ENCODE results near the gene HTR2B.
"Not testable (repeated sequence)": the region's sequence is repeated elsewhere in the genome, so short reads cannot be mapped to it uniquely, and the experiment has no call there.

The HTR2B gene

DNA sequence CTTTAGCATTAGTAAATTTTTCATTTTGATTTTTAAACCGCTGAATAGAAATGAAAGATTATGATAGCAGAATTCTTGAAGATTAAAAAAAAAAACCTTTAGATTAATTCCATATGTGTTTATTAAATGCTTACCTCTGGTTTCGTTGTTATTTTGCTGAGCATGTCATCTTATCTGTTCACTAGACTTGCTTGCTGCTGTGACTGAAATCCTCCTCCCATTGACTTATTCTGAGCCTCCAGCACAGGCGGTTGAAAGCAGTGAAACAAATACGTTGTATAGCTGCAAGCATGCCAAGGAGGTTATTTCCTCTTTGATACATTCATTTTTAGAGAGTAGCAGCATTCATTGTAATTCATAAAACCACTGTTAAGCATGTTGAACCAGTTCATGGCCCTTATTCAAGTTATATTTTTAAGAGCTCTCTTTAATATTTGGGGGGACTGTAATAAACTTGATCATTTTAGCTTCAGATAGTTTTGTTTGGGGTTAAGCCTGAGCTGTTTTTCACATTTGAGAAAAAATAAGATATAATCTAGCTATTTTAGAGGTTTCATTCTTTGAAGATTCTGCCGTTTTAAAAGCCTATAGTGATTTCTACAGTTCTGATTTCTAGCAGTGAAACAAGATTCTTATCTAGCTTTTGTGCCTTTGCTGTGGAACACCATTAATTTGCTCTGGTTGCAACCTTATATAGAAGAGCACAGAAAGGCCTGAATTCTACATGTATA lies at the start of gene HTR2B:
TSS of gene HTR2B (minus strand) at position 205 of the 731 bp plus-strand sequence. CDS start 1,278 bp downstream, outside the sequence.
- DNase-seq: no peak

DNA sequence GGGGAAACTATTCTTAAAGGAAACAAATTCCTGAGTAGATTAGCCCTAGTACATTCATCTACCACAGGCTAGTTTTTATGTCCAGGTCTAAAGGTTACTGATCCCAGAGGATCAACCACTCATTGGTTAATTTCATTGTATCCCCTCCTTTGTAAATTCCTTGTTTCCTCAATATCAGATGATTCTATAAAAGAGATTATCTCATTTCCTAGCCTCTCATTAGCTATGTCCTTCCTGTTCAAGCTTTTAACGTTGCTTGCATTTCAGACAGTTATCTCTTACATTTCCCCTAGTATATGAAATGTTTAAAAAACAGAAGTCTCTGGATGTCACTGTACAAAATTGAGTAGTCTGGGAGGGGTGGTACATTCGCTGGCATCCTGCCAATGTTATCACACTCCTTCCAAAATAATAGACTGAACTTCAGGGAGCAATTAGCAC lies 49.4 kb upstream of the HTR2B start:
- no peak for DNase-seq

DNA sequence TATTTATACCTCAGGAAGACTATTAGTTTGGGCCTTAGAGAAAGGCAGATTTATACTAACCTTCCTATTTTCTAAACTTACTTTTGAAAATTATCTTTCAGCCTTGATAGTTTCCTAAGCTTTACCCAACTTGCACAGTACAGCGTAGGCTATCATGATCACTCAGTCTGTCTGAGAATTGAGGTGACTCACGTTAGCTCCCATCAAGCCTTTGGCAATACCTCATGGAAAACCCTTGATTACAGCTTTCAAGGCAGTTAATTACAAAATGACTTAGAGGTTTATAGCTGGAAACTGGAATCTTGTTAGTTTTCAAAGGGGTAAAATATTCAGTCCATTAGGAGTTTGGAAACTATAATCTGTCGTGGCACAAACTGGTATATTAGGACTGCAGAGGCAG lies 47.2 kb upstream of the HTR2B start:
- no peak for DNase-seq

DNA sequence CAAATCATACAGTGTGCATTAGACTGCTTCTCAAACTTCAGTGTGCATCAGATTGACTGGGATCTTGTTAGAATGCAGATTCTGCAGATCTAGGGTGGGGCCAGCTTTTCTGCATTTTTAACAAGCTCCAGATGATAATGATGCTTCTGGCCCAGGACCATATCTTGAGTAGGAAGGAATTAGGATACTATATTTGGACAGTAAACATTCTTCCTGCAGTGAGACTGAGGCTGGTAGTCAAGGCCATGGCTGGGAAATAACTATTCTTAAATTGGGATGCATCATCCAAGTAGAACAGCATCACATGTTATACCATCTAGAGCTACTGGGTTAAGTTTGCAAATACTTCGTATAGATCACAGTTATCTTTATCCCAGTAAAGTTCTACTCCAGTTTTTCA lies 45.2 kb upstream of the HTR2B start:
- DNase-seq: no peak

DNA sequence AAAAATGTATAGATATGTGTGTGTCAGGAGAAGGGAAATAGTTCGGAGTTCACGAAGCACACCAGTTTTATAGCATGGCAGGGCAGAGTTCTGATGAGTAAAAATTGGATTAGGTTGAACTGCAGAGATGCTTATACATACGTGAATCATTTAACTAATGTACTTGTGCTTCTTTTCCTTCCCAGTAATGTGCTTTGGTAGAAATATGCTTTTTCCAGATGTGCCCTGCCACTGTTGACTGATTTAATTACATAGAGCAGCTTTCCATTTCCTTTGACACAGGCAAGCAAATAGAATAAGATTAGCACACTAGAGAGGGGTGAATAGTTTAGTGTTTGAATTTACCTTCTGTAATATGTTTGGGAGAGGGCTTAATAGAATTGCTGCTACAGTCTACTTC lies 44.6 kb upstream of the HTR2B start:
- no peak for DNase-seq

DNA sequence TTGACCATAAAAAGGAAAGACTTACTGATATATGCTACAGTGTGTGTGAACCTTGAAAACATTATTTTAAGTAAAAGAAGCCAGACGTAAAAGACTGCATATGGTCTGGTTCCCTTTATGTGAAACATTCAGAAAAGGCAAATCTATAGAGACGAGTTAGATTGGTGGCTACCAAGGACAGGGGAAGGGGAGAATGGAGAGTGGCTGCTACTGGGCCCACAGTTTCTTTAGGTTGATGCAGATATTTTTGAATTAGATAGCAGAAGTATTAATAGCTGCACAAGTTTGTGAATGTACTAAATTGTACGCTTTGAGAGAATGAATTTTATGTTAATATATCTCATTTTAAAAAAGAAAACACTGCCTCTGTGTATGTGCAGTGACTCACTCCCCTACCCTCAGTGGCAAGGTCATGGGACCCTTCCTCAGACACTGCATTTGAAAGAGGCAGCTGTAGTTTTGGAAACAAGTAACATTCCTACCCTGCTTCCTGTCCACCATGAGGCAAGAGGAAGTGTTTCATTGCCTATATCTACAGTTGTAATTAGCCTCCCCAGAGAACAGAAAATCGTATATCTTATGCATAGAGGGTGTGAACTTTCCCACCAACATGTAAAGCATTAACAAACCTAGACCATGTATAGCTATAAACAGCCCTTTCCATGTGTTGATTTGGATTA lies 43.8 kb upstream of the HTR2B start:
- DNase-seq: no peak

DNA sequence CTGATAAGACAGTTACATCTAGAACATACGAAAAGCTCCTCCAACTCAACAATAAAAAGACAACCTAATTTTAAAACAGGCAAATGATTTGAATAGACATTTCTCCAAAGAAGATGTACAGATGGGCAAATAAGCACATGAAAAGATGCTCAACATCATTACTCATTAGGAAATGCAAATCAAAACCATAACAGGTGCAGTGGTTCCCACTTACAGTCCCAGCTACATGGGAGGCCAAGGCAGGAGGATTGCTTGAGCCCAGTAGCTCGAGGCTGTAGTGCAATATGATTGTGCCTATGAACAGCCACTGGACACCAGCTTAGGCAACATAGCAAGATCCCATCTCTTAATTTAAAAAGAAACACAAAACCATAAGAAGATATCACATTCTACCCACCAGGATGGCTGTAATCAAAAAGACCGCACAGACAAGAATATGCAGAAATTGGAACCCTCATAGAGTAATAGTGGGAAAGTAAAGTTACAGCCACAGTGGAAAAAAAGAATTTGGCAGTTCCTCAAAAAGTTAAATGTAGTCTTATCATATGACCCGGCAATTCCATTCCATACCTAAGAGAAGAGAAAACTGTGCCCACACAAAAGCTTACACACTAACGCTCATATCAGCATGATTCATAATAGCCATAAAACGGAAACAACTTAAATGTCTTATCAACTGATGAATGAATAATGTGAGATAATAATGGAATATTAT lies 43.1 kb upstream of the HTR2B start:
- no peak for DNase-seq

DNA sequence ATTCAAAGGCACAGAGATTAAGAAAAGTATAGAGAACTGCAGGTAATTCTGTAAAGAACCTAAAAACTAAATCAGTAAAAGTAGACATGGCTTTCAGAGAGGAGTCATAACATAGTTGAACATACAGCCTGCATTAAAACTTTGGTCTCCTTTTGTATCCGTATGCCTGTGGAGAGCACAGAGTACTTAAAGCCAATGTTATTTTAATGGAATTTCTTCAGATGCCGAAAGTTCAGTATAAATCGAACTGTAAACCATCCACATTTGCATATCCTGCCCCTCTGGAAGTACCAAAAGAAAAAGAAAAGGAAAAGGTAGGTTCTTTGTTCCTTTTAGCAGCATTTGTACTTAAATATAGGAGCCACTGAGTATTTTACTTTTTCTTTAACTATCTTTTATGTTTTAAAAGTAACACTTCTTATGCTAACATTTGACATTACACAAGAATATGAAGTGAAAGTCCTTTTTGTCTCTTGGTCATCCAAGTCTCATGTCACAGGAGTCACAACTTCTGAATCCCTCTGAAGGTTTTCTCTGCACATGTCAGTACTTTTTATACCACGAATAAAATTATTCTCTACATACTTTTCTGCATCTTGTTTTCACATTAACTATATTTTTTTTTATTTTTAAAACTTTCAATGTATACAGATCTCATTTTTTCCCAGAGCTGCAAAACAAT lies 38.7 kb upstream of the HTR2B start:
- no peak for DNase-seq

DNA sequence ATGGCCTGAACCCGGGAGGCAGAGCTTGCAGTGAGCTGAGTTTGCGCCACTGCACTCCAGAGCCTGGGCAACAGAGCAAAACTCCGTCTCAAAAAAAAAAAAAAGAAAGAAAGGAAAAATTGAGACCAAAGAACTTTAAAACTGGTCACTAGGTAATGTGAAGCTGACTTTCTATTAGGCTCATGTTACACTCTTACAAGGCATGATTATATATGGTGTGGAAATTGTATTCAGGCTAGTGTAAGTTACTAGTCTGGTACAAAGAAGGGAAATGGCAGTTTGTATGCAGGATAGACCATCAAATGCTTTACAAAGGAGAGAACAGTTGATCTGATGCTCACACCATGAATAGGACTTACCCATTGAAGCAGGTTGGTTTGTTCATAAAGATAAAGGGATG lies 38.2 kb upstream of the HTR2B start:
- no peak for DNase-seq

DNA sequence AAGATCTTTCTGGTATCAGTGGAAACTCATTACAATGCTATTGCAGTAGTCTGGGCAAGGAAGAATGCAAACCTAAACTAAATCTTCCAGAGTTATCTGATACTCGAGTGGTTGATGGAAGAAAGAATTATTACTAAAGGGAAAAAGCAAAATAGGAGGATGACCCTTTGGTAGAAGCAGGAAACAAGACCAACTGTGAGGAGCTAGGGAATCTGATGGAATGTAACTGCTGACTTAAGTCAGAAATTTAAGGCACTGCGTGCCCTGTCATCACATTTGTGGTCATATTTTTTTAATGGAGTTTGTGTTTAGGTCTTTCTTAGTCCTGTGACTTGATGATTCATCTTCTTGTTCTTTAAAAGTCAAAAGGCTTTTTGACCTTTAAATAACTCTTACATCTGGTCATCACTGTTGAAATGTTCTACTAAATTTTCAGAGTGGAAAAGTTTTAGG lies 37.1 kb upstream of the HTR2B start:
- DNase-seq: no peak

DNA sequence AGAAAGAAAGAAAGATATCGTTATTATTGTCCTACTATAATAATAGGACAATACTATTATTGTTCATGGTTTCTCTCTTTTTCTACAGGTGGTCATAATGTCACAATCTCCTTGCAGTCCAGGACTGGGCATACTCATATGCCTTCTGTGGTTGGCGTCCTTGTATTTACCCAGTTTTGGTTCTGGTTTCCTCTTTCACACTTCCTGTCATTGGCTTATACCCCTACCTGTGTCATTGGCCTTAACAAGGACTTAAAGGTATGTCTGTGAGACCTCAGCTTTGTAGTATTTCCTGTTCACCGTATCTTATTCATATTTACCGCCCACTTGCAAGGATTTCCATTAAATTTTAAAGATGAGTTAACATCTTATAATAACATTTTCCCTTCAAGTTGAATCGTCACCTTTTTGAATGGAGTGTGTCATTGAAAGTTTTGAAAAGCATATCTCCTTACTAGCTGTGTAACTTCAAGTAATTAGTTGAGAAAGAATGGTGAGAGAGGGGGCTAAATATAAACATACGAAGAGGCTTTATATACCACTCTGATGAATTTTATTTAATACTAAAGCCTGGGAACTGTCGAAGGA lies 36.5 kb upstream of the HTR2B start:
- DNase-seq: no peak

DNA sequence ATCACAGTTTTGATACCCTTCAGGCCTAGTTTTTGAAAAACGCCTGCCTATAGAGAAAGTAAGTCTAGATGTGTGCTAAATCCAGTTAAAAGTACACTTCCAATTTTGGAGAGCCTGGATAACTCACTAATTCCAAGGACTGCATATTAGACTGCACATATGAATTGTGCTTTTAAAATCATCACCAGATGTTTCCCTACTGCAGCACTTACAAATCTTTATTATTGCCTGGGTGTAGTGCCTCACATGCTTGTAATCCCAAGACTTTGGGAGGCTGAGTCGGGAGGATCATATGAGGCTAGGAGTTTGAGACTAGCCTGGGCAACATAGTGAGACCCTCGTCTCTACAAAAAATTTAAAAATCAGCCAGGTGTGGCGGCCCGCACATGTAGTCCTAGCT lies 35.9 kb upstream of the HTR2B start:
- no peak for DNase-seq

DNA sequence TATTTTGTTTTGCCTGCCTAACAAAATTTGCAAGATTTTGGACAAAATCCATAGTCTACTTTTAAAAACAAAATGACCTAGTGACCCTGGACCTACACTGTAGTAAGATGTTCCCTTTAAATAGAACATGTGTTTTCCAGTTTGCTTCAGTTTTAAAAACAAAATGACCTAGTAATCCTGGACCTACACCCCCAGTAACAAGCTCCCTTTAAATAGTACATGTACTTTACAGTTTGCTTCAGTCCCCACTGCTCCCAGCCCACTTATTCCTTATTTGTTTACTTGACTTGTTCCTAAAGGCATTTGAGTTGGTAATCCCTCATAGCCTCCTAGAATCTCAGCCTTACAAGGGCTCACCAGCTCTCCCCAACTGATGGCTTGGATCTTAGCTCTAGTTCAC lies 34.5 kb upstream of the HTR2B start:
- no peak for DNase-seq

DNA sequence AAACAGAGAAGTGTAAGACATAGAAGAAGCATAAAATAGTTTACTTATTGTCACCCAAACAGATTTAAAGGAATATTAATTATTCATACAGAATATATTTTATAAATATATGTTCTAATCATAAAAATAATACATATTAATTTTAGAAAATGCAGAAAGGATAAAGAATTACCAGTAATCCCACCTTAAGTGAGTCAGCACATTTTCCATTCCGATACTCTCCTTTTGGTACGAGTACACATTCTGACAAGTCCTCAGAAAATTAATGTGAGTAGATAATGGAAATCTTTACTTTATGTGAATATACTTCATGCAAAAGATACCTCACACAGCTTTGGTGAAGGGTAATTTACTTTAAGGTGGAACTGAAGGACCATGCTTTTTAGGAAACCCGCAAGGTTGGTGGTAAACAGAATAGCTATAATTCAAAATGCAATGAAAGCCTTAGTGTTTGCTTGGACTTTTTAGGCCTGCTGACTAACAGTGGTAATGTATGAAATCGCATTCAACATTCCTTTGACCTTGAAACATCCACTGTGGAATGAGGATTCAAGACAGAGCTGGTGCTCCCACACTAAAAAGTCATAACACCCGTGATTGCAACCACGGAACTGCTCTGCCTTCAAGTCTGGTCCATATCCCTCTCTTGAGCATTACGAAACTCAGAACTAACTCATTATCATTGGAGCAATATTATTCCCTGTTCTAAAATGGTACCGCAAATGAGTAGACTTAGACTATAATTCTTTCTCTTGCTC lies 28.1 kb upstream of the HTR2B start:
- DNase-seq: no peak

DNA sequence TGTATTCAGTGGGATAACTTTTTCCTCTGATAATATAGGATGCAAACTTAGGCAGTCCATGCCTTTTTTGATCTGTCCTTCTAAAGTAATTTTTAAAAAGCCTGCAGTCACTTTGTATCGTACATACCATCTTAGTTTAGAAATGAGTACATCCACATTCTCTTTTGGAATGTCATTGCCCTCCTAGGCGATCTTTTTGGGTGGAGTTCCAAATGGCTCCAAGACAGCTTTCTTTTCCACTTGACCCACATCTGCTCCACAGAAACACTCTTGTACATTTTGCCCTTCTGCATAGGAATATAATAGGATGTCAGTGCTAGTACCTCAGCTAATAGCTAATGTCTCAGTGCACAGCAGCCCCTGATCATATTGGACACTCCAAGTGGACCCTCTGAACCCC lies 21.8 kb upstream of the HTR2B start:
- DNase-seq: no peak

DNA sequence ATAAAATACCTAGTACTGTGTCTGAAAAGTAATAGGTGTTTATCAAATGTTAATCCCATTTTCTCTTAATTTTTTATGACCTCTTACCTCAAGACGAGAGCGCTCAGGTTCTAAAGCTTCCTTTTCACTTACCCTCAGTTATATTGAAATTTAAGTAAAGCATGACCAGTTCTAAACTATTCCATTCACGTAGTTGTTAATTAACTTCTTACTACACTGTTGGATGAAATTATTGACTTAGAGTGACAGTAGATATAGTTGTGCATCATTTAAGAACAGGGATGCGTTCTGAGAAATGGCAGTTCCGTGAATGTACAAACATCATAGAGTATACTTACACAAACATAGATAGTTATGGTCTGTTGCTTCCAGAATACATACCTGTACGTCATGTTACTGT lies 20.1 kb upstream of the HTR2B start:
- DNase-seq: no peak

DNA sequence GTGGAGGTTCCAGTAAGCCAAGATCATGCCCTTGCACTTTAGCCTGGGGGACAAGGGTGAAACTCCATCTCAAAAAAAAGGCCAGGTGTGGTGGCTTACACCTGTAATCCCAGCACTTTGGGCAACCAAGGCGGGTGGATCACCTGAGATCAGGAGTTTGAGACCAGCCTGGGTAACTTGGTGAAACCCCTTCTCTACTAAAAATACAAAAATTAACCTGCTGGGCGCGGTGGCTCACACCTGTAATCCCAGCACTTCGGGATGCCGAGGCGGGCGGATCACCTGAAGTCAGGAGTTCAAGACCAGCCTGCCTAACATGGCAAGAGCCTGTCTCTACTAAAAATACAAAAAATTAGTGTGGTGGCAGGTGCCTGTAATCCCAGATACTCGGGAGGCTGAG lies 16.0 kb upstream of the HTR2B start:
- DNase-seq: not testable (repeated sequence)

DNA sequence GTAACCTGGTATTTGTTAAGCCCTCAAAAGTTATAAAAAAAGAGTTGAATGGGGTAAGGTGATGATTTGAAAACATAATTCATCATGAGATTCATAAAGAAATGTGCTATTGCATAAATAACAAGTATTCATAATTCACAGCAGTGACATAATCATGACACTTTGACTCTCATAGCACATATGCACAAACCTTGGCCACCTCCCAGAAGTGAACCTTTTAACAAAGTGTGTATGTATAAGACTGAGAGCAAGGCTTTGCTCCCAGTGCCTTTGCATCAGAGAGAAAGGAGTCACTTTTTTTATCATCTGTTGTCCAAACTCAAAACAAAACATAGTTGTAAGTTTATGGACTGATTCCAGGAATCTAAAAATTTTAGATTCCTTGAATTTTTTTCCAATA lies 15.0 kb upstream of the HTR2B start:
- DNase-seq: no peak

DNA sequence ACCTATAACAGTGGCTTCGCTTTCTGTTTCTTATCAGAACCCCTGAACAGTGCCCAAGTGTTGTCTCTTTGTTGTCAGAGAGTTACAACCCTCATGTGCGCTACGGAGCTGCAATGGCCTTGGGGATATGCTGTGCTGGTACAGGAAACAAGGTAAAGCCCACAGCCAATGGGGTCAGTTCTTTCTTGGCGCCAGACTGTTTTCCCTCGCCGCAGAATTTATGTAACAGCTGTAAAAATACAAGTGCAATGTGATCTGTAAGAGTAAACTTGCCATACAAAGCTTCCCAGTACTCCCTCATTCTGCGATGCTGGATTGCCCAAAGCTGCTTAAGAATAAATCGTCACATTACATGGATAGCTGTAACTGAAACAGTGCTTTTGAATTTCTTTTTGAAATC lies 13.9 kb upstream of the HTR2B start:
- peak; percentile 26 for DNase-seq

DNA sequence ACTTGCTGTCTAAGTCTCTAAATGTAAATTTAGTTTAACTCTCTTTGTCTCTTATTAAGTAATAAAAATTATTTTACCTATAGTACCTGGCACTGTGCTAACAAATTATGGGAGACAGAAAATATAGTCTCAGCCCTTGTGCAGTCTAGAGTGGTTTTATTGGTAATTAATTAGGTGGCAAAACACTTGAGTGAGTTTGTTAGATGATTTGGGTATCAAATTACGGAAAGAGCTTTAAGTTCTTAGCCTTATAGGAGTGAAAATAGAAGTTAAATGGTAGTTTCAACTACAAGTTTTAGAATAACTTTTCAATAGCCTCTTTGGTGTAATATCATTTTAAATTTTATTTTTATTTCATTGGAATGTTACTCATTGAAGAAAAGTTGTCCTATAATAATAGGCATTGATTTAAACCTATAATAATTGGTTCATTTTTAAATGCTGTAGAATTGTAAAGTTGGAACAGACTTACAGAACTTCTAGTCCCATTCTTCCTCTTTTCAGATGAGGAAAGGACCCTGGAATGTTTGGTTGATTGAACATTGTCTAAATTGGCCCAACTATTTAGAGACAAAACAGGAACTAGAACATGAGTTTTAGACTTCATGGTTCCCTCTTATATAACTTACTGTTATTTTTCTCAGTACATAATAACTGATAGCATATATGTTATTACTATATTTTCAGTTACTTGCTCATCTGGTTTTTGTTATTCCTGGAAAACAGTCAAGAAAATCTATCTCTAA lies 10.2 kb upstream of the HTR2B start:
- DNase-seq: no peak

DNA sequence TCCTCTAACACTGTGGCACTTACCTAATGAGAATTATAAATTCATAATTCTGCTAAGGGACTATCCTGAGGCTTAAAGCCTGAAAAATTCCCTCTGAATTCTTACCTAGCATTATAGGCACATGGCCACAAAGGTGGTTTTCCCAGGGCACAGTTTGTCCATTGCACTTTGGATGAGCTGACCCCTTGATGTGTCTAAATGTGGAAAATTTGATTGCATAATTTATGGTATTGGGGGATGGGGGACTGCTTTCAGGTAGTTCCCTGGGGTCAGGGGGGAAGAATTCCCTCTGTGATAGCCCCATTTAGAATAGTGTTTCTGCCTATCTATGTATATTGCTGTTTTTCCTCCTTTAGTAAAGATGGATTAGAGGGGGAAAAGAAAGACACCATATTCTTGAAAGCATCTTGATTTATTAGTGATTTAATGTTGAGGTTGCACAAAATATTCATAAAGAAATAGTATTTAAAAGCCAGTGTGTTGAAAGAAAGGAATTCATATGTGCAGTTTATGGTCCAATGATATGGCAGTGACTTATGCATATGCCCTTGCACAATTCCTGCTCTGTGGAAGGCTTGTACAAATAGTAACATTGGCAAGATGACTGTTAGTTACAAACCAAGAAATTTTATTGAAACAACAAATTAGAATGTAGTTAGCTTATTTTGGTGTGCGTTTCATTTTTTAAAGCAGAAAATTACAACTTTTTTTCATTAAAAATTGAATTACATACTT lies 8.7 kb upstream of the HTR2B start:
- no peak for DNase-seq

Measured in NCI-H345 (cell line).